Measurements from ENCODE around the gene PLEKHM1.
"Not testable (repeated sequence)": the region's sequence is repeated elsewhere in the genome, so short reads cannot be mapped to it uniquely, and the experiment has no call there.

DNA sequence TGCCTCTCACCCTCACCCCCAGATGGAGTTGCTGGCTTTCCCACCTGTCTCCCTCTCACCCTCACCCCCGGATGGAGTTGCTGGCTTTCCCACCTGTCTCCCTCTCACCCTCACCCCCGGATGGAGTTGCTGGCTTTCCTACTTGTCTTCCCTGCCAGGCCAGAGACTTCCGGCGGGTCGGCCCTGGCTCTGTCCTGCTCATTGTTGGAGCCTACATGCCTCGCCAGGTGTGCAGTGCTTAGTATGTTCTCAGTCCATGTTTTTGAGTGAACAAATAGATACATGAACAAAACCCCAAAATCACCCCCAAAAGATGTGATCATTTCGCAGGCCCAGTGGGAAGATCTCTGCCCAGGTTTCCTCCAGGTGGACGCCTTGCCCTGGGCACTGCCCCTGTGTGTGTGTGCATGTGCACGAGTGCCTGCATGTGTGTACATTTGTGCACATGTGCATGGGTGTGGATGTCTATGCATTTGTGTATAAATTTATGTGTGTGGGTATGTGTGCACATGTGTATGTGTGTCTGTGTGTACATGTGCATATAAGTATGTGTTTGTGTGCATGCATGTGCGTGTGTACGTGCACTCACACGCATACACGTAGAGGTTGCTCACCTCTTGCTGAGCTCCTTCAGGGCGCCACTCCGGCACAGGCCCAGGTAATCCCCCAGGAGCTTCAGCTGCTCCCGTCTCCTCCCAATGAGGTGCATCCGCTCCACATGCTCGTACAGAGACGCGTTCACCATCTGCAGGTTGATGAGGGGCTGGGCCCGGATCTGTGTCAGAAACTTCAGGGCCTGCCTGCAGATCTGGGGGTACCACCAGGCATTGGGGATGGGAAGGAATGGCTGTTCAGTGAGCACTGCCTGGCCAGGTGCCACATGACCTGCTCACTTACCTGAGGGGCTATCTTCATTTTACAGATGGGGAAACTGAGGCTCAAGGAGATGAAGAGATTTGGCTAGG, 45.4 kb downstream of the PLEKHM1 start:
- TF ChIP-seq POLR2A (IDR thresholded peaks at IDR 0.05): not testable (repeated sequence)
- TF ChIP-seq, protein P1, sequence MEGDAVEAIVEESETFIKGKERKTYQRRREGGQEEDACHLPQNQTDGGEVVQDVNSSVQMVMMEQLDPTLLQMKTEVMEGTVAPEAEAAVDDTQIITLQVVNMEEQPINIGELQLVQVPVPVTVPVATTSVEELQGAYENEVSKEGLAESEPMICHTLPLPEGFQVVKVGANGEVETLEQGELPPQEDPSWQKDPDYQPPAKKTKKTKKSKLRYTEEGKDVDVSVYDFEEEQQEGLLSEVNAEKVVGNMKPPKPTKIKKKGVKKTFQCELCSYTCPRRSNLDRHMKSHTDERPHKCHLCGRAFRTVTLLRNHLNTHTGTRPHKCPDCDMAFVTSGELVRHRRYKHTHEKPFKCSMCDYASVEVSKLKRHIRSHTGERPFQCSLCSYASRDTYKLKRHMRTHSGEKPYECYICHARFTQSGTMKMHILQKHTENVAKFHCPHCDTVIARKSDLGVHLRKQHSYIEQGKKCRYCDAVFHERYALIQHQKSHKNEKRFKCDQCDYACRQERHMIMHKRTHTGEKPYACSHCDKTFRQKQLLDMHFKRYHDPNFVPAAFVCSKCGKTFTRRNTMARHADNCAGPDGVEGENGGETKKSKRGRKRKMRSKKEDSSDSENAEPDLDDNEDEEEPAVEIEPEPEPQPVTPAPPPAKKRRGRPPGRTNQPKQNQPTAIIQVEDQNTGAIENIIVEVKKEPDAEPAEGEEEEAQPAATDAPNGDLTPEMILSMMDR (IDR thresholded peaks at IDR 0.05): not testable (repeated sequence)

Data from heart left ventricle (tissue), 13 donors.